ENCODE measurements around the gene CCDC60. TPM values are rescaled to one million over a fixed set of nuclear protein-coding genes. Genes with fewer than 3 reads are reported as not detected.

Gene CCDC60
- total RNA-seq, 2 donors from 2014 or later, result not detected

- Histone ChIP-seq H3K27ac (no peak overlapping the region), H3K9me3 (no peaks in the 10 kb centered on the region), H3K4me3 (no peak overlapping the region), H3K36me3 (no peaks in the 10 kb centered on the region), H3K27me3 (no peaks in the 10 kb centered on the region), H3K4me1 (peaks cover 0 to 7% of the 10 kb centered on the region in 2 donors)
- no peak for TF ChIP-seq CTCF (IDR thresholded peaks at IDR 0.05)
- no peak for DNase-seq (ENCODE audit: low spot score)
Measured at GRCh38 chr12:119384340-119384739, 49.8 kb downstream of the CCDC60 start.

DNA sequence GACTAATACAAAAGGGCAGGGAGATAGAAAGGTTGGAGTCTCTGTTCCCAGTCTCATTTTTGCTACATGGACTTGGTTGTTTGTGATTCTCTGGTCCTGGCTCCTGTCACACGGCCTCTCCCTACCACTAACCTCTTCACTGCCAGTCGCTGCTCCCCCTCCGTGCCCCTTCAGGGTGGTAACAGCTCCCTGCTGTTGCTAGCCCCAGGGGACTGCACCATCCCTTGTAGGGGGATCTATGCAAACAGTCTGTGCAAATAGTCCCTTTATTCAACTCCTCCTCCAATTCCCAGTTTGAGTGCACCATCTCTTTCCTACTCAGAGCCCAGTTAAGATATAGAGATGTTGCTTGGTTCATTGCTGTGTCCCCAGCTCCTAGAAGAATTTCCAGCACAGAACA, 51.1 kb downstream of the CCDC60 start:
- H3K9me3 ChIP-seq, result no peaks in the 10 kb centered on the region
- no peak for DNase-seq (ENCODE audit: low spot score)

GRCh38 chr12:119389687-119390086, 55.2 kb downstream of the CCDC60 start:
- no peaks in the 10 kb centered on the region for H3K27me3 ChIP-seq
- no peaks in the 10 kb centered on the region for H3K9me3 ChIP-seq
- no peak overlapping the region for H3K4me3 ChIP-seq
- H3K4me1 ChIP-seq, result no peaks in the 10 kb centered on the region
- no peak for TF ChIP-seq CTCF (IDR thresholded peaks at IDR 0.05)
- no peak overlapping the region for H3K27ac ChIP-seq
- no peaks in the 10 kb centered on the region for H3K36me3 ChIP-seq
- DNase-seq (ENCODE audit: low spot score), result no peak

More for the DNA sequence above, 51.1 kb downstream of the CCDC60 start:
- H3K4me3 ChIP-seq, result no peak overlapping the region
- H3K27ac ChIP-seq, result no peak overlapping the region
- H3K4me1 ChIP-seq, result peaks cover 0 to 7% of the 10 kb centered on the region in 2 donors
- no peaks in the 10 kb centered on the region for H3K36me3 ChIP-seq
- no peaks in the 10 kb centered on the region for H3K27me3 ChIP-seq
- TF ChIP-seq CTCF (IDR thresholded peaks at IDR 0.05), result no peak

DNA sequence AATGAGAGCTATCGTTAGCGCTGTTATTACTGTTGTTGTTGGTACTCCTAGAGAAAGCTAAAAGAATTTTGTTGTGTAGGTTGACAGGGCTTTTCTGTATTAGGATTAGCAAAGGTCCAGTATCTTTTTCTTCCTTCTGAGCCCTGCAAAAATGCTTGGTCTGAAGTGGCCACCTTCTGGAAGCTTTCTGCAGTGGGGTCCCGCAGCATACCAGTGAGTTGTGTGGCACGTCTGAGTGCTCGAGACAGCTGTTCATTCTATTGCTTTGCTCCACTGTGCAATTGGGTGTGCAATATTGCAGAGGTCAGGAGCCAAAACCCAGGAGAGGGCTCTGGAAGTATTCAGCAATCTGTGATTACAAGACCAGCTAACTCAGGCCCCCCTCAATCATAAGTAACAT, 57.1 kb downstream of the CCDC60 start:
- H3K27ac ChIP-seq, result no peak overlapping the region
- no peaks in the 10 kb centered on the region for H3K36me3 ChIP-seq
- TF ChIP-seq CTCF (IDR thresholded peaks at IDR 0.05), result no peak
- H3K9me3 ChIP-seq, result no peaks in the 10 kb centered on the region
- no peaks in the 10 kb centered on the region for H3K4me1 ChIP-seq
- no peak for DNase-seq (ENCODE audit: low spot score)
- no peaks in the 10 kb centered on the region for H3K27me3 ChIP-seq
- H3K4me3 ChIP-seq, result no peak overlapping the region

DNA sequence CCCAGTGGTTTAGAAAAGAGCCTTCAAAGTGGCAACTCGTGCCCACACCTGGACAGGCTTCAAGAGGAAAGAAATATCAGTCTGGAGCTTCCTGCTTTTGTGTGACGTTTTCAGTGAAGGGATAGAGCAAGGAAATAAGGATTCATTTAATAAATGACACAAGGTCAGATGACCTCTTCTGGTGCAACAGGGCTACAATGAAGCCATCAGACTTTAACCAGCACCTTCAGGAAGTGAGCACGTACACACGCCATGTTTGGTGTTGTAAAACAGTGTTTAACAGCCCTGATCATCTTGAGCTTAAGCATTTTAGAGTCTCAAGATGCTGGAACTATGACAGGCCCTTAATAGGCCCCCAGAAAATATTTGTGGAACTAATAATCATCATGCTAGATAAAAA, 59.1 kb downstream of the CCDC60 start:
- no peak overlapping the region for H3K4me3 ChIP-seq
- no peaks in the 10 kb centered on the region for H3K36me3 ChIP-seq
- H3K27me3 ChIP-seq, result no peaks in the 10 kb centered on the region
- no peak overlapping the region for H3K27ac ChIP-seq
- no peak for TF ChIP-seq CTCF (IDR thresholded peaks at IDR 0.05)
- no peaks in the 10 kb centered on the region for H3K9me3 ChIP-seq
- H3K4me1 ChIP-seq, result no peaks in the 10 kb centered on the region
- DNase-seq (ENCODE audit: low spot score), result no peak

DNA sequence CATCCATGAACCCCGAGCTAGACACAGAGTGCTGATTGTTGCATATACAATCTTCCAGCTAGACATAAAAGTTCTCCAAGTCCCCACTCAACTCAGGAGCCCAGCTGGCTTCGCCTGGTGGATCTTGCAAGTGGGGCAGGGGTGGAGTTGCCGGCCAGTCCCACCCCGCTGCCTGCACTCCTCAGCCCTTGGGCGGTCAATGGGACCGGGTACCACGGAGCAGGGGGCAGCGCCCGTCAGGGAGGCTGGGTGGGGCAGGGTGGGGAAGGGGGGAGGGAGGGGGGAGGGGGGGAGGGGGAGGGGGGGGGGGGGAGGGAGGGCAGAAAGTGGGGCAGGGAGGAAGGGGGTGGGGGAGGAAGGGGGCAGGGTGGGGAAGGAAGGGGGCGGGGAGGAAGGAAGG, 63.0 kb downstream of the CCDC60 start:
- TF ChIP-seq CTCF (IDR thresholded peaks at IDR 0.05), result no peak
- Histone ChIP-seq H3K27me3 (no peaks in the 10 kb centered on the region), H3K4me3 (no peak overlapping the region), H3K36me3 (no peaks in the 10 kb centered on the region), H3K9me3 (no peaks in the 10 kb centered on the region), H3K27ac (no peak overlapping the region), H3K4me1 (no peaks in the 10 kb centered on the region)
- no peak for DNase-seq (ENCODE audit: low spot score)

Measured in right atrium auricular region (tissue), 2 donors.